ENCODE data around the gene DUS2.

- TF ChIP-seq POLR2AphosphoS5 (IDR thresholded peaks at IDR 0.05), result no peak
- no peak for TF ChIP-seq CTCF (IDR thresholded peaks at IDR 0.05)
- no peak for TF ChIP-seq POLR2A (IDR thresholded peaks at IDR 0.05)
- no peak for TF ChIP-seq EP300 (IDR thresholded peaks at IDR 0.05)
Measured at GRCh38 chr16:67979955-67980678, 43.0 kb upstream of the DUS2 start, which contains the start of gene DPEP3.

Data from sigmoid colon (tissue), 4 donors.